ENCODE measurements around the gene RAB11FIP5.
"Not testable (repeated sequence)": the region's sequence is repeated elsewhere in the genome, so short reads cannot be mapped to it uniquely, and the experiment has no call there.

Gene RAB11FIP5

DNA sequence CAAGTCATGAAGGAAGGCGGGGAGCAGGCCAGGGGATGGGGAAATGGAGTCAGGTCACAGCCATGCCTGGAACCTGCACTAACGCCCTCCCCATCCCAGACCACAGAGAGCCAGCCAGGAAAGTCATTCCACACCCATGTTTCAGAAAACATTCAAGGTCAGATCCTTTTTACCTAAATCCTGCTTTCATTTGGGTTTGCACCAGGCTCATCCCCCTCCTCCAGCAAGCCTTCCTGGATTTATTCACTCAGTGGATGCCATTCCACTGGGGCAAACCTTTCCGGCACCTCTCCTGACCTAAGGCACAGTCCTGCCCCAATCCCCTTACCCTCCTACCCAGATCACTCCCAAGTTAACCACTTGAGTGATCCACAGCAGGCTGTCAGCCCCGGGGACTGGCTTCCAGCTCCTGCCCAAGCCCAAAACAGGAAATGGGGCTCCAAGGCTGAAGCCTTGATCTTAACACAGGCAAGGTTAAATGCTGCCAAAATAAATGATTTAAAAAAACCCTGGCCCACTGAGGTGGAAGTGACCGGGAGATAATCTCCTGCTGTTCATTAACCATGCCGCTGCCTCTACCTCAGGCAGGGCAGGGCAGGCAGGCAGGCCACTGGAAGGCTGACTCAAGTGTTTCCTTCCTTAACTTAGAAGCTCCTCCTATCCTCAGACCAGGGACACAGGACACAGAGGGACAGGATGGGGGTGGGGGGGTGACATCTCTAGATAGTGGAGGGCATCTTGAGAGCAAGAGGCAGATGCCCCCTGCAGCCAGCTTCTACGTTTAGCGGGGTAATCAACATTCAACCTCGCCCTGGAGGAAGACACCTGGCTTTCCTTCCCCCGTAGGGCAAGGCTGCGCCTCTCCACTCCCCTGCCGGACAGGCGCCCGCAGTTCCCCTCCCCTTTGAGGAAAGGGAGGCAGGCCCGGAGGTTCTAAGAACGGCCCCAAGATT lies 1.4 kb downstream of the RAB11FIP5 start:
- no peak for DNase-seq

- DNase-seq, result no peak
These were observed 2.3 kb downstream of the RAB11FIP5 start for GRCh38 chr2:73110168-73111072.

- no peak for DNase-seq
These were observed 3.1 kb downstream of the RAB11FIP5 start for GRCh38 chr2:73109431-73110167.

GRCh38 chr2:73107211-73107926 lies 5.4 kb downstream of the RAB11FIP5 start:
- DNase-seq, result no peak

GRCh38 chr2:73106791-73107190 lies 6.0 kb downstream of the RAB11FIP5 start:
- no peak for DNase-seq

GRCh38 chr2:73105511-73105971 lies 7.2 kb downstream of the RAB11FIP5 start:
- DNase-seq, result no peak

DNA sequence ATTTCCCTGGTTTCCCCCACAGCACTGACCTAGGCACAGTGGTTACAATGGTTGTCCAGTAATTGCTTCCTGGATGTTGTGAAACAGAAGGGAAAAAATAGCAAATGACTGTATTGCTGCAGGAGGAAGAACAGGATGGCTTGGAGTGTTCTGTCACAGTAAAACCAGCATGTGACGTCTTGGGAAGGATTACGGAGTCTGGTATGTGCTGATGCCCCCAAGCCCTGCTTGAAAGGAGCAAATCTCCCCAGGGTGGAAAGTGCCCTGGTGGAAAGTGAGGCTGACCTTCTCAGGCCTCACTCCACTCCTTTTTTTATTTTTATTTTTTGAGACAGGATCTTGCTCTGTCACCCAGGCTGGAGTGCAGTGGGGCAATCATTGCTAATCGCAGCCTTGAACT lies 7.8 kb downstream of the RAB11FIP5 start:
- no peak for DNase-seq

GRCh38 chr2:73103018-73103542 lies 9.7 kb downstream of the RAB11FIP5 start:
- DNase-seq, result peak; percentile 23

DNA sequence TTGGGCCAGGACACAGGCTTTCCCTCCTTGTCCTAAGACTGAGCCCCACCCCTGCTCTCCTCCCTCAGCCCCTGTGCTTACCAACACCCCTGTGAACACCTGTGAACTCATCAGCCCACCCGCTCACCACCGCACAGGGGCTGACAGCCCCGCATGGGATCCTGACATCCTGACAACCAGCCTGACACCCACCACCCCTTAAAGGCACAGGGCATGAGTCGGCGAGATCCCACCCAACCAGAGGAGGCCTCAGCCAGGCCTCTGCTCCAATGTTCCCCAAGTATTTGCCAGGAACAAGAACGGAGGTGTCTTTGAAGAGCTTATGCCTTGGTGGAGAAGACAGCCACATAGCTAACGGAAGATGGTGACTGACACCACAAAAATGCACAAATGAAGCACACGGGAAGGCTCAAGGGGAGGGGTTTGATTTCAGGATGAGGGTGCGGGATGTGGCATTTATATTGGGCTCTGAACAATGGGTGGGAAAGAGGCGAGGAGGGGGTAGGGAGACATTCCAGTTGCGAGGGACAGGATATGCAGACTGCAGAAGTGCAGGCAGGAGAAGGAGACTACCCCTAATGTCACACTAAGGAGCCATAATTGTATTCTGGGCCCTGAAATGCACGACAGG lies 11.0 kb downstream of the RAB11FIP5 start:
- DNase-seq, result no peak

DNA sequence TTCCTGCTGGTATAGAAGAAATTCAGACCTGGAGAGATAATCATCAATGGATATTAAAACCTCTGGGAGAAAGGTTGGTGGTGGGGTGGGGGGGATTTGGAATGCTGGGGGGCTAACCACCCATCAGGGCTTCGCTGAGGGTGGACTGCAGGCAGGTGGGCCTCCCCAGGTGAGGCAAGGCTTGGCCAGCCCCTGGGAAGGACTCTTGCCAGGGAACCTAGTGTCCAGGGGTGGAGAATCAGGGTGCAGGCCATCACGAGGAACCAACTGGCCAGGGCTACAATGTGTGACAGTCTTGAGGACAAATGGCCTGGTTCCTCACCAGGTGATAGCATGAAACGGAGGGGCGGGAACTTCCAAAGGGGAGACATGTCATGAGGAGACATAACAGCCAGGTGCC lies 11.8 kb downstream of the RAB11FIP5 start:
- no peak for DNase-seq

- no peak for DNase-seq
These were observed 13.3 kb downstream of the RAB11FIP5 start for GRCh38 chr2:73099486-73099885.

DNA sequence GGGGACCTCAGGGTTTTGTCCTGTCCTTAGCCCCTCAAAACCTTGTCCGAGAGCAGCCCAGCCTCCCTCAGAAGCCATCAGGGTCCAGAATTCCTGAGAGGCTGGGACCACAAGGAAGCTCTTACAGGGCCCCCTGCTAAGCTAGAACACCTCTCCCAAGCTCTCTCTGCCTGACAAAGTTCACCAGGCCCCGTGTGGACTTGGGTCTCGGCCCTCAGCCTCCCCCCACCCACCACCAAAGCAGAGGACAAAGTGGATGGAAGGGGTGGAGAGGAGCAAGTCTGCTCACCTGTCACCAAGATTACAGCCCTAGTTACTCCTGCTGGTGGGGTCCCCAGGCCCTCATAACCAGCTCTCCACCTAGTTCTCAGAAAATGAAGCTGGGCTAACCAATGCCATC lies 16.8 kb downstream of the RAB11FIP5 start:
- no peak for DNase-seq

GRCh38 chr2:73093601-73094218 lies 19.0 kb downstream of the RAB11FIP5 start:
- DNase-seq, result not testable (repeated sequence)

DNA sequence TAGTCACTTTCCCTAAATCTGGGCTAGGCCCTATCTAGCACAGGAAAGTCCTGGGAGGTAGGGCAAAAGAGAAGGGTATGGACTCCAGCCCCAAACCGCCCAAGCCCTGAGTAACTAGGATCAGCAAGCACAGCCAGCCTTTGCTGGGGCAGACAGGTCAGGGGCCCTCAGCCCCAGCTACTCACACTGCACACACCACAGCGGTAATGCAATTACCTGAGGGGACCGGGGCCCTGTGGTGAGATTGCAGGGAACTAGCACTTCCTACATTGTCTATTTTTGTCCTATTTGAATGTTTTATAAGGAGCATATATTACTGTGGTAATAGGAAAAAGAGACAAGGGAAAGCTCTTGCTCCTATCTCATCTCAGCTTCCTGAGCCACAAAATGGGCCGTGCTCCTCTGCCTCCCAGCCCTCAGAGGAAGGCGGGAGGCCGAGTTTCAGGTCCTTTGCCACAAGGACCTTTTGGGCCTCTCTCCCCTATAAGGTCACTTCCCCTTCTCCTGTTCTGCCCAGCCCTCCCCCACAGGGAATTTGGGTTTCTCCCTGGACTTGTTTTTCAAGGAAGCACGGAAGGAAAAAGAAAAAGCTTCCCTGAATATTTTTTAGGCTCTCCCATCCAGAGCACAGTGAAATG lies 20.5 kb downstream of the RAB11FIP5 start:
- no peak for DNase-seq

- DNase-seq, result no peak
These were observed 21.1 kb downstream of the RAB11FIP5 start for GRCh38 chr2:73091696-73092095.

- DNase-seq, result no peak
These were observed 21.6 kb downstream of the RAB11FIP5 start for GRCh38 chr2:73091164-73091563.

GRCh38 chr2:73089270-73090030 lies 23.3 kb downstream of the RAB11FIP5 start:
- DNase-seq, result no peak

GRCh38 chr2:73088703-73089102 lies 24.0 kb downstream of the RAB11FIP5 start:
- no peak for DNase-seq

GRCh38 chr2:73088211-73088610 lies 24.5 kb downstream of the RAB11FIP5 start:
- no peak for DNase-seq

DNA sequence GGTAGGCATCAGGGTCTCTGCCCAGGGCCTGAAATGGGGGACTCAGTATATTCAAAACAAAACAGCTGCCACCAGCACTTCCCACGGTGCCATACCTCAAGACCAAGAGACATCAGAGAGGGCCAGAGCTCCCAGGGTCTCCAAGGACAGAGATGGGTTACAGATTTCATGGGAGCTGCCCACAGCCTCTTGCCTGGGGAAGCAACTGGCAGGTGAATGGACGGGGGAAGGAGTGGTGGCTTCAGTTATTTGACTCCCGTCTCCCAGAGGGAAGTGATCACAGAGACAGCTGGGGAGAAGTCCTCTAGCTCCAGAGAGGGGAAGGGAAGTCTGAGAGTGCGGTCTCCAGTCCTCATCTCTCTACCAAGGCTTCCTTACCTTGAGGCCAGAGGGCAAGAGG lies 25.4 kb downstream of the RAB11FIP5 start:
- no peak for DNase-seq

Data from NCI-H345 (cell line).